ENCODE measurements around the gene RBM38. TPM values are rescaled to one million over a fixed set of nuclear protein-coding genes. Genes with fewer than 3 reads are reported as not detected.

Gene RBM38
- total and polyA plus RNA-seq, 3 donors from 2014 or later = 69.6 to 114 (median 108) TPM

- peaks cover 23% of the 10 kb centered on the region for H3K4me1 ChIP-seq
- peak overlapping the region; percentile 73 to 77 for H3K27ac ChIP-seq
- DNase-seq = peak; percentile 84
- H3K36me3 ChIP-seq (ENCODE audit: low read depth, missing control alignments) = no peaks in the 10 kb centered on the region
- H3K27me3 ChIP-seq = no peaks in the 10 kb centered on the region
- no peak overlapping the region for H3K4me3 ChIP-seq
- intact Hi-C loops (cut with DNase I; ENCODE audit: low total_unique reads) = loop anchor here (10.0 kb wide), 1 partner anchor 46 kb away; the partner anchor contains the start of gene RBM38
- 25 to 48% methylated on average over 15 to 33 of the region's 33 CpGs for WGBS, 2 donors
- no peak for TF ChIP-seq POLR2A (IDR thresholded peaks at IDR 0.05)
- TF ChIP-seq CTCF (IDR thresholded peaks at IDR 0.05) = no peak
- H3K9me3 ChIP-seq = no peaks in the 10 kb centered on the region
Measured at GRCh38 chr20:57440678-57441509, 49.7 kb downstream of the RBM38 start.

- H3K27ac ChIP-seq = peak overlapping the region; percentile 73 to 77
- no peak for DNase-seq
- TF ChIP-seq CTCF (IDR thresholded peaks at IDR 0.05) (no peak), POLR2A (IDR thresholded peaks at IDR 0.05) (no peak)
- peaks cover 23% of the 10 kb centered on the region for H3K4me1 ChIP-seq
- H3K4me3 ChIP-seq = no peak overlapping the region
- 61 to 79% methylated on average over 11 to 16 of the region's 16 CpGs for WGBS, 2 donors
- no peaks in the 10 kb centered on the region for H3K27me3 ChIP-seq
- no peaks in the 10 kb centered on the region for H3K9me3 ChIP-seq
- H3K36me3 ChIP-seq (ENCODE audit: low read depth, missing control alignments) = no peaks in the 10 kb centered on the region
- intact Hi-C loops (cut with DNase I; ENCODE audit: low total_unique reads) = loop anchor here (10.0 kb wide), 1 partner anchor 47 kb away; the partner anchor contains the start of gene RBM38
Measured at GRCh38 chr20:57441510-57442154, 50.4 kb downstream of the RBM38 start.

- no peaks in the 10 kb centered on the region for H3K9me3 ChIP-seq
- H3K27ac ChIP-seq = peak overlapping the region in 1 of 2 donors; percentile 77
- intact Hi-C loops (cut with DNase I; ENCODE audit: low total_unique reads) = loop anchor here (10.0 kb wide), 1 partner anchor 48 kb away; the partner anchor contains the start of gene RBM38
- 74 to 92% methylated on average over 5 to 14 of the region's 17 CpGs for WGBS, 2 donors
- no peaks in the 10 kb centered on the region for H3K36me3 ChIP-seq (ENCODE audit: low read depth, missing control alignments)
- H3K4me3 ChIP-seq = no peak overlapping the region
- no peaks in the 10 kb centered on the region for H3K27me3 ChIP-seq
- peaks cover 23% of the 10 kb centered on the region for H3K4me1 ChIP-seq
- DNase-seq = no peak
- no peak for TF ChIP-seq POLR2A (IDR thresholded peaks at IDR 0.05)
- TF ChIP-seq CTCF (IDR thresholded peaks at IDR 0.05) = no peak
Measured at GRCh38 chr20:57442158-57442887, 51.1 kb downstream of the RBM38 start.

- TF ChIP-seq POLR2A (IDR thresholded peaks at IDR 0.05) = no peak
- no peak for TF ChIP-seq CTCF (IDR thresholded peaks at IDR 0.05)
- 95% methylated on average over 8 of the region's 9 CpGs; no CpG with 5 or more reads in 1 of the 2 donors for WGBS, 2 donors
- no peak overlapping the region for H3K4me3 ChIP-seq
- peaks cover 23% of the 10 kb centered on the region for H3K4me1 ChIP-seq
- DNase-seq = no peak
- intact Hi-C loops (cut with DNase I; ENCODE audit: low total_unique reads) = loop anchor here (10.0 kb wide), 1 partner anchor 48 kb away; the partner anchor contains the start of gene RBM38
- H3K27ac ChIP-seq = no peak overlapping the region
- H3K36me3 ChIP-seq (ENCODE audit: low read depth, missing control alignments) = no peaks in the 10 kb centered on the region
- no peaks in the 10 kb centered on the region for H3K27me3 ChIP-seq
- H3K9me3 ChIP-seq = no peaks in the 10 kb centered on the region
Measured at GRCh38 chr20:57442888-57443239, 51.7 kb downstream of the RBM38 start.

Measured in testis (tissue), 3 donors.